Lung (tissue), 12 donors: ENCODE data around the gene CCL15. TPM values are rescaled to one million over a fixed set of nuclear protein-coding genes. Genes with fewer than 3 reads are reported as not detected.

ENCODE experiments used
- ATAC-seq: fragments of 200-7000 bp; cut with Tn5 transposase; one replicate; pipeline ENCODE4 v1.9.1; 2020; ENCODE audit warnings: moderate number of reproducible peaks; ENCODE audit not compliant: insufficient read depth, low FRiP score
- DNase-seq, 3 donors: peaks; one replicate each; pipeline ENCODE4 v3.0.0-alpha.2; 2013 to 2017
- H3K27ac ChIP-seq, 2 donors: one replicate each; pipeline ENCODE4 v1.5.1; 2013; ENCODE audit warnings: mild to moderate bottlenecking in 2 of 2, moderate library complexity in 2 of 2, control low read depth in 1 of 2, inconsistent platforms in 1 of 2, low read depth in 1 of 2, low read length in 1 of 2
- H3K27me3 ChIP-seq, 3 donors: one replicate each; pipeline ENCODE4 v1.5.1; 2013; ENCODE audit warnings: low read length in 2 of 3; ENCODE audit not compliant: control insufficient read depth in 3 of 3, insufficient read depth in 3 of 3
- H3K36me3 ChIP-seq, 4 donors: one replicate each; pipeline ENCODE4 v1.5.1; 2013; ENCODE audit warnings: low read length in 4 of 4, mild to moderate bottlenecking in 1 of 4, moderate library complexity in 1 of 4; ENCODE audit not compliant: control insufficient read depth in 4 of 4, insufficient read depth in 4 of 4
- H3K4me1 ChIP-seq, 5 donors: one replicate each; pipeline ENCODE4 v1.5.1; 2013; ENCODE audit warnings: low read length in 5 of 5, mild to moderate bottlenecking in 2 of 5, moderate library complexity in 1 of 5; ENCODE audit not compliant: control insufficient read depth in 5 of 5, insufficient read depth in 5 of 5
- H3K4me3 ChIP-seq: one replicate; pipeline ENCODE4 v1.5.1; 2013; ENCODE audit warnings: mild to moderate bottlenecking, control low read depth, moderate library complexity
- H3K9ac ChIP-seq, 2 donors: one replicate each; pipeline ENCODE4 v1.5.1; 2013; ENCODE audit warnings: low read length in 2 of 2, control low read depth in 1 of 2; ENCODE audit not compliant: insufficient read depth in 1 of 2
- H3K9me3 ChIP-seq, 4 donors: one replicate each; pipeline ENCODE4 v1.5.1; 2013; ENCODE audit warnings: low read length in 3 of 4, mild to moderate bottlenecking in 1 of 4, moderate library complexity in 1 of 4; ENCODE audit not compliant: control insufficient read depth in 4 of 4, insufficient read depth in 3 of 4
- WGBS, 2 donors: extraction: QIAGEN DNeasy Blood & Tissue Kit; methylation state at CpG; one replicate each; pipeline ENCODE4 v1.1.7; 2013; 5-methylcytosine and 5-hydroxymethylcytosine counted together
- polyA plus RNA-seq, 2 donors: library from polyadenylated mRNA; stranded (reverse); fragments of 200-250 nt; gene quantifications; one replicate each; pipeline ENCODE4 v1.2.1, GENCODE V29; 2013
- total RNA-seq, 2 donors: library from RNA; depleted of rRNA in 1 of 2; stranded (reverse); fragments of >200 nt in 1 of 2; gene quantifications; one replicate each; pipeline ENCODE4 v1.2.1, GENCODE V29; 2014 to 2021
- TF ChIP-seq, protein P1 (sequence below): IDR thresholded peaks from 2 replicates; pipeline ENCODE4 v1.5.1; 2012; ENCODE audit warnings: mild to moderate bottlenecking; ENCODE audit errors: control extremely low read depth, extremely low read depth
- donor health status: control.
- donor health status: control.
- donor health status: Bipolar disorder and iron deficiency.
- donor health status: healthy.
- donor health status: DM: yes; HTN: yes; CAD: no.

Gene CCL15
- total and polyA plus RNA-seq, 4 donors: 0.84 to 1.4 (median 1.2) TPM

GRCh38 chr17:36008998-36009665 lies 7.8 kb upstream of the CCL15 start:
- TF ChIP-seq, protein P1, sequence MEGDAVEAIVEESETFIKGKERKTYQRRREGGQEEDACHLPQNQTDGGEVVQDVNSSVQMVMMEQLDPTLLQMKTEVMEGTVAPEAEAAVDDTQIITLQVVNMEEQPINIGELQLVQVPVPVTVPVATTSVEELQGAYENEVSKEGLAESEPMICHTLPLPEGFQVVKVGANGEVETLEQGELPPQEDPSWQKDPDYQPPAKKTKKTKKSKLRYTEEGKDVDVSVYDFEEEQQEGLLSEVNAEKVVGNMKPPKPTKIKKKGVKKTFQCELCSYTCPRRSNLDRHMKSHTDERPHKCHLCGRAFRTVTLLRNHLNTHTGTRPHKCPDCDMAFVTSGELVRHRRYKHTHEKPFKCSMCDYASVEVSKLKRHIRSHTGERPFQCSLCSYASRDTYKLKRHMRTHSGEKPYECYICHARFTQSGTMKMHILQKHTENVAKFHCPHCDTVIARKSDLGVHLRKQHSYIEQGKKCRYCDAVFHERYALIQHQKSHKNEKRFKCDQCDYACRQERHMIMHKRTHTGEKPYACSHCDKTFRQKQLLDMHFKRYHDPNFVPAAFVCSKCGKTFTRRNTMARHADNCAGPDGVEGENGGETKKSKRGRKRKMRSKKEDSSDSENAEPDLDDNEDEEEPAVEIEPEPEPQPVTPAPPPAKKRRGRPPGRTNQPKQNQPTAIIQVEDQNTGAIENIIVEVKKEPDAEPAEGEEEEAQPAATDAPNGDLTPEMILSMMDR: no peak
- ATAC-seq: no peak

DNA sequence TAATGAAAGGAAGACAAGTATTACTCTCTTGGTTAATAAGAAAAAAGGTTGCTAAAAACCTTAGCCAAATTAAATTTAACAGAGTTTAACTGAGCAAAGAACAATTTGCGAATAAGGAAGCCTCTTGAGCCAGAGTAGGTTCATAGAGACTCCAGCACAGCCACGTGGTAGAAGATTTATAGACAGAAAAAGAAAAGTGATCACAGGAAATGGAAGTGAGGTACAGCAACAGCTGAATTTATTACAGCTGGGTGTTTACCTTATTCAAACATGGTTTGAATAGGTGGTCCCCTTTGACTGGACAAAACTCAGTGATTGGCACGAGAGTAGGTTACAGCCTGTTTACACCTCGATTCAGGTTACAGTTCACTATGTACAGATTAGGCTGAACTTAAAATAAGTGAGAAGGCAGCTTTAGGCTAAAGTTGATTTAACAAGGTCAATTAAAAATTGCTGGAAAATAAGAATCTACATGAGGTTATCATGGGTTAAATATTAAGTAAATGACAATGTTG lies 3.3 kb upstream of the CCL15 start:
- WGBS, 2 donors: 30 to 41% methylated on average over 4 of the region's 4 CpGs
- TF ChIP-seq, protein P1: no peak
- ATAC-seq: no peak
- Histone ChIP-seq H3K9me3 (peaks cover 0 to 3% (median 1%) of the 10 kb centered on the region in 4 donors), H3K4me3 (no peak overlapping the region), H3K36me3 (no peaks in the 10 kb centered on the region), H3K27ac (no peak overlapping the region), H3K9ac (no peak overlapping the region), H3K4me1 (peaks cover 0 to 9% (median 0%) of the 10 kb centered on the region in 5 donors), H3K27me3 (no peaks in the 10 kb centered on the region)
- no peak for DNase-seq

More at GRCh38 chr17:36008998-36009665, 7.8 kb upstream of the CCL15 start:
- no peak overlapping the region for H3K9ac ChIP-seq
- H3K36me3 ChIP-seq: no peaks in the 10 kb centered on the region
- no peak overlapping the region for H3K4me3 ChIP-seq
- H3K27me3 ChIP-seq: no peaks in the 10 kb centered on the region
- H3K4me1 ChIP-seq: no peaks in the 10 kb centered on the region
- 88% methylated on average over 14 of the region's 14 CpGs for WGBS, 2 donors
- no peak overlapping the region for H3K27ac ChIP-seq
- H3K9me3 ChIP-seq: peaks cover 0 to 14% (median 4%) of the 10 kb centered on the region in 4 donors
- DNase-seq: no peak

GRCh38 chr17:36002631-36003030 lies 1.3 kb upstream of the CCL15 start:
- Histone ChIP-seq H3K9me3 (no peaks in the 10 kb centered on the region), H3K4me1 (peaks cover 0 to 9% (median 0%) of the 10 kb centered on the region in 5 donors), H3K9ac (no peak overlapping the region), H3K36me3 (no peaks in the 10 kb centered on the region), H3K27me3 (no peaks in the 10 kb centered on the region), H3K4me3 (no peak overlapping the region), H3K27ac (no peak overlapping the region)
- TF ChIP-seq, protein P1: no peak
- DNase-seq: no peak
- 92 to 95% methylated on average over 7 of the region's 7 CpGs for WGBS, 2 donors
- no peak for ATAC-seq
